Mucosa of descending colon (tissue), 3 donors: ENCODE measurements around the gene PLEKHM3. TPM values are rescaled to one million over a fixed set of nuclear protein-coding genes. Genes with fewer than 3 reads are reported as not detected.

Experiments
- ATAC-seq: fragments of 200-7000 bp; cut with Tn5 transposase; one replicate; pipeline ENCODE4 v1.9.1; 2020; ENCODE audit warnings: mild to moderate bottlenecking, moderate library complexity
- DNase-seq, 3 donors: peaks; one replicate each; pipeline ENCODE4 v3.0.0-alpha.2; 2020
- H3K36me3 ChIP-seq: fragments of 200-600 bp; one replicate; pipeline ENCODE4 v1.8.0; 2021; ENCODE audit warnings: low read depth, mild to moderate bottlenecking
- H3K4me1 ChIP-seq: fragments of 200-600 bp; one replicate; pipeline ENCODE4 v1.8.0; 2021; ENCODE audit warnings: low read depth, mild to moderate bottlenecking
- H3K4me3 ChIP-seq: fragments of 200-600 bp; one replicate; pipeline ENCODE4 v1.8.0; 2021; ENCODE audit warnings: mild to moderate bottlenecking
- H3K9me3 ChIP-seq: fragments of 200-600 bp; one replicate; pipeline ENCODE4 v1.8.0; 2021; ENCODE audit warnings: mild to moderate bottlenecking
- CTCF ChIP-seq: fragments of 200-600 bp; IDR thresholded peaks from one replicate; pipeline ENCODE4 v1.8.0; 2022; ENCODE audit warnings: antibody characterized with exemption, mild to moderate bottlenecking
- intact Hi-C, 2 donors: fragments of 100-400 bp; cut with DNase I in 1 of 2; cut with micrococcal nuclease in 1 of 2; formaldehyde crosslinking; loops; one replicate each; pipeline versions ENCODE4 v1.11.0 to v1.11.1; 2022; cut with DNase I, micrococcal nuclease
- total RNA-seq, 3 donors: library from RNA; stranded (reverse); fragmentation: NEBNext Ultra II Directional in 2 of 3; extraction: Animal tissue kit (Norgen Biotek cat#: 25700) in 2 of 3; gene quantifications; one replicate each; pipeline versions ENCODE4 v1.2.1 to v1.2.4, GENCODE V29; 2021 to 2023
- donor health status: DM: no; HTN: no; CAD: no; lungs with moderate emphysema.
- donor health status: DM: no; HTN: no; CAD: no.
- donor health status: DM: no; HTN: yes; CAD: no.

Gene PLEKHM3
- total RNA-seq, 3 donors from 2014 or later, result 9.7 to 21.1 (median 12.9) TPM

- ATAC-seq (no peak), DNase-seq (no peak)
- Histone ChIP-seq H3K4me1 (peaks cover 16% of the 10 kb centered on the region), H3K4me3 (no peak overlapping the region), H3K9me3 (no peaks in the 10 kb centered on the region), H3K36me3 (no peaks in the 10 kb centered on the region)
- no peak for TF ChIP-seq CTCF
- intact Hi-C loops, result loop anchor here in 1 of 2 donors (10.0 kb wide), 1 partner anchor 209 kb away; the partner anchor contains the start of gene FZD5
Measured at GRCh38 chr2:207974216-207974605, 51.1 kb downstream of the PLEKHM3 start.

- H3K36me3 ChIP-seq, result no peaks in the 10 kb centered on the region
- no peaks in the 10 kb centered on the region for H3K9me3 ChIP-seq
- intact Hi-C loops, result loop anchor here in 1 of 2 donors (10.0 kb wide), 1 partner anchor 206 kb away; the partner anchor contains the start of gene FZD5
- no peak for TF ChIP-seq CTCF
- peak; percentile 46 for ATAC-seq
- no peak overlapping the region for H3K4me3 ChIP-seq
- peaks cover 17% of the 10 kb centered on the region for H3K4me1 ChIP-seq
- DNase-seq, result no peak
Measured at GRCh38 chr2:207970826-207971180, 54.5 kb downstream of the PLEKHM3 start.

GRCh38 chr2:207970147-207970825, 55.0 kb downstream of the PLEKHM3 start:
- Histone ChIP-seq H3K4me1 (peaks cover 17% of the 10 kb centered on the region), H3K36me3 (no peaks in the 10 kb centered on the region), H3K4me3 (no peak overlapping the region), H3K9me3 (no peaks in the 10 kb centered on the region)
- TF ChIP-seq CTCF, result no peak
- intact Hi-C loops, result loop anchor here in 1 of 2 donors (10.0 kb wide), 1 partner anchor 205 kb away; the partner anchor contains the start of gene FZD5
- peak; percentile 46 for ATAC-seq
- DNase-seq, result no peak

GRCh38 chr2:207969249-207969648, 56.1 kb downstream of the PLEKHM3 start:
- H3K36me3 ChIP-seq, result no peaks in the 10 kb centered on the region
- no peak for TF ChIP-seq CTCF
- DNase-seq (peak in 1 of 3 donors; percentile 33), ATAC-seq (peak; percentile 85)
- peaks cover 17% of the 10 kb centered on the region for H3K4me1 ChIP-seq
- H3K9me3 ChIP-seq, result no peaks in the 10 kb centered on the region
- H3K4me3 ChIP-seq, result no peak overlapping the region
- intact Hi-C loops, result no loop called here

- DNase-seq (no peak), ATAC-seq (no peak)
- TF ChIP-seq CTCF, result no peak
- no peaks in the 10 kb centered on the region for H3K9me3 ChIP-seq
- peaks cover 17% of the 10 kb centered on the region for H3K4me1 ChIP-seq
- no peak overlapping the region for H3K4me3 ChIP-seq
- intact Hi-C loops, result no loop called here
- no peaks in the 10 kb centered on the region for H3K36me3 ChIP-seq
Measured at GRCh38 chr2:207967121-207967520, 58.2 kb downstream of the PLEKHM3 start.
